Prostate gland (tissue), 2 donors: ENCODE measurements around the gene TNS1. TPM values are rescaled to one million over a fixed set of nuclear protein-coding genes. Genes with fewer than 3 reads are reported as not detected.

Experiments
- DNase-seq: peaks from one replicate; pipeline ENCODE4 v3.0.0-alpha.2; 2019; ENCODE audit warnings: low spot score
- H3K27ac ChIP-seq, 2 donors: fragments of 200-600 bp; sonication (generic); 2 replicates each; pipeline ENCODE4 v1.5.1; 2017 to 2019
- H3K27me3 ChIP-seq: fragments of 200-600 bp; sonication (generic); replicated peaks from 2 replicates; pipeline ENCODE4 v1.5.1; 2019; ENCODE audit not compliant: insufficient read depth
- H3K36me3 ChIP-seq, 2 donors: fragments of 200-600 bp; sonication (generic); 1 replicate in 1 of 2; 2 replicates in 1 of 2; pipeline versions ENCODE4 v1.5.1 to v1.8.1; 2017 to 2019
- H3K4me1 ChIP-seq: fragments of 200-600 bp; sonication (generic); replicated peaks from 2 replicates; pipeline ENCODE4 v1.5.1; 2019
- H3K4me3 ChIP-seq, 2 donors: fragments of 200-600 bp; sonication (generic); 2 replicates each; pipeline ENCODE4 v1.5.1; 2017 to 2019
- H3K9me3 ChIP-seq: fragments of 200-600 bp; sonication (generic); 2 replicates; pipeline ENCODE4 v1.5.1; 2017
- CTCF ChIP-seq, 4 experiments: fragments of 200-600 bp in 2 of 4; fragments of 450-650 bp in 2 of 4; sonication (generic) in 2 of 4; IDR thresholded peaks; 1 replicate in 3 of 4; 2 replicates in 1 of 4; pipeline ENCODE4 v1.5.1; 2016 to 2019; ENCODE audit warnings: antibody characterized with exemption in 4 of 4, mild to moderate bottlenecking in 2 of 4, moderate library complexity in 2 of 4
- POLR2A ChIP-seq: fragments of 450-650 bp; IDR thresholded peaks from one replicate; pipeline ENCODE4 v1.6.1; 2016; ENCODE audit warnings: antibody characterized with exemption, mild to moderate bottlenecking
- POLR2AphosphoS5 ChIP-seq: sonication (generic); formaldehyde crosslinking; IDR thresholded peaks from one replicate; pipeline ENCODE4 v1.6.1; 2017; ENCODE audit warnings: antibody characterized with exemption
- WGBS: methylation state at CpG from one replicate; pipeline ENCODE4 v1.1.5; 2018; 5-methylcytosine and 5-hydroxymethylcytosine counted together
- intact Hi-C: fragments of 100-400 bp; cut with DNase I; formaldehyde crosslinking; loops from one replicate; pipeline ENCODE4 v1.14.2; 2022
- total RNA-seq, 2 donors: library from RNA; depleted of rRNA; stranded (reverse); fragments of >200 nt; gene quantifications; one replicate each; pipeline ENCODE4 v1.1.0, GENCODE V29; 2016

The TNS1 gene
- total RNA-seq, 2 donors from 2014 or later = 238 to 659 TPM

- Histone ChIP-seq H3K9me3 (no peaks in the 10 kb centered on the region), H3K27me3 (no peaks in the 10 kb centered on the region), H3K4me1 (no peaks in the 10 kb centered on the region), H3K27ac (peak overlapping the region; percentile 14 to 27), H3K36me3 (peaks cover 7 to 30% of the 10 kb centered on the region in 2 donors), H3K4me3 (no peak overlapping the region)
- TF ChIP-seq POLR2AphosphoS5 (no peak), POLR2A (no peak), CTCF (IDR thresholded peaks at IDR 0.05) (no peak)
- 28% methylated on average over 16 of the region's 16 CpGs for WGBS
- peak; percentile 42 for DNase-seq
- intact Hi-C loops = loop anchor here (5.0 kb wide), 2 partner anchors 96 to 99 kb away; no protein-coding TSS in a partner anchor
Measured at GRCh38 chr2:217887841-217888701, 114.7 kb downstream of the TNS1 start.

GRCh38 chr2:217886720-217887309 is 116.0 kb downstream of the TNS1 start:
- no peak overlapping the region for H3K4me3 ChIP-seq
- DNase-seq = peak; percentile 76
- no peaks in the 10 kb centered on the region for H3K27me3 ChIP-seq
- H3K36me3 ChIP-seq = peaks cover 7 to 30% of the 10 kb centered on the region in 2 donors
- no peaks in the 10 kb centered on the region for H3K4me1 ChIP-seq
- 29% methylated on average over 6 of the region's 6 CpGs for WGBS
- TF ChIP-seq CTCF (IDR thresholded peaks at IDR 0.05) (peak; percentile 61 to 85 (median 84)), POLR2A (no peak), POLR2AphosphoS5 (peak; percentile 35)
- H3K27ac ChIP-seq = peak overlapping the region in 1 of 2 donors; percentile 27
- H3K9me3 ChIP-seq = no peaks in the 10 kb centered on the region
- intact Hi-C loops = loop anchor here (5.0 kb wide), 2 partner anchors 95 to 100 kb away; no protein-coding TSS in a partner anchor

- WGBS = 76% methylated on average over 3 of the region's 3 CpGs
- Histone ChIP-seq H3K9me3 (no peaks in the 10 kb centered on the region), H3K27ac (no peak overlapping the region), H3K4me3 (no peak overlapping the region), H3K4me1 (no peaks in the 10 kb centered on the region), H3K36me3 (peaks cover 7 to 30% of the 10 kb centered on the region in 2 donors), H3K27me3 (no peaks in the 10 kb centered on the region)
- DNase-seq = no peak
- intact Hi-C loops = loop anchor here (5.0 kb wide), 2 partner anchors 94 to 101 kb away; no protein-coding TSS in a partner anchor
- TF ChIP-seq CTCF (IDR thresholded peaks at IDR 0.05) = no peak
- no peak for TF ChIP-seq POLR2A
- no peak for TF ChIP-seq POLR2AphosphoS5
Measured at GRCh38 chr2:217886091-217886490, 116.7 kb downstream of the TNS1 start.

GRCh38 chr2:217884985-217885384 is 117.8 kb downstream of the TNS1 start:
- WGBS = 86% methylated on average over 8 of the region's 8 CpGs
- H3K36me3 ChIP-seq = peaks cover 7 to 20% of the 10 kb centered on the region in 2 donors
- H3K27me3 ChIP-seq = no peaks in the 10 kb centered on the region
- no peak for TF ChIP-seq CTCF (IDR thresholded peaks at IDR 0.05)
- TF ChIP-seq POLR2A = no peak
- no peak for TF ChIP-seq POLR2AphosphoS5
- intact Hi-C loops = loop anchor here (5.0 kb wide), 2 partner anchors 93 to 102 kb away; no protein-coding TSS in a partner anchor
- no peaks in the 10 kb centered on the region for H3K4me1 ChIP-seq
- H3K4me3 ChIP-seq = no peak overlapping the region
- H3K27ac ChIP-seq = no peak overlapping the region
- no peaks in the 10 kb centered on the region for H3K9me3 ChIP-seq
- no peak for DNase-seq
